Ascending aorta (tissue), 2 donors: ENCODE data around the gene NFATC4. TPM values are rescaled to one million over a fixed set of nuclear protein-coding genes. Genes with fewer than 3 reads are reported as not detected.
A peak's percentile ranks its signal among the peaks of the same experiment; 100 is the strongest.

Source experiments
- DNase-seq, 2 donors: peaks; one replicate each; pipeline ENCODE4 v3.0.0-alpha.2; 2019; ENCODE audit warnings: low spot score in 2 of 2
- H3K27ac ChIP-seq, 2 donors: fragments of 200-600 bp; sonication (generic); one replicate each; pipeline ENCODE4 v1.5.1; 2016 to 2017; ENCODE audit warnings: mild to moderate bottlenecking in 1 of 2
- H3K27me3 ChIP-seq: fragments of 200-600 bp; sonication (generic); one replicate; pipeline ENCODE4 v1.5.1; 2017
- H3K36me3 ChIP-seq, 2 donors: fragments of 200-600 bp; sonication (generic); one replicate each; pipeline ENCODE4 v1.5.1; 2016
- H3K4me1 ChIP-seq, 2 donors: fragments of 200-600 bp; sonication (generic); one replicate each; pipeline ENCODE4 v1.5.1; 2016 to 2017; ENCODE audit warnings: mild to moderate bottlenecking in 1 of 2
- H3K4me3 ChIP-seq, 2 donors: fragments of 200-600 bp; sonication (generic); one replicate each; pipeline ENCODE4 v1.5.1; 2016 to 2017; ENCODE audit warnings: mild to moderate bottlenecking in 1 of 2
- H3K9me3 ChIP-seq, 2 donors: fragments of 200-600 bp; sonication (generic); one replicate each; pipeline ENCODE4 v1.5.1; 2016
- intact Hi-C: fragments of 100-400 bp; cut with DNase I; formaldehyde crosslinking; loops from one replicate; pipeline ENCODE4 v1.15.1; 2023
- total RNA-seq: library from RNA; depleted of rRNA; stranded (reverse); fragments of >200 nt; gene quantifications from one replicate; pipeline ENCODE4 v1.1.0, GENCODE V29; 2016
- TF ChIP-seq, protein P1 (sequence below), 3 experiments: fragments of 200-600 bp in 2 of 3; fragments of 450-650 bp in 1 of 3; sonication (generic) in 2 of 3; IDR thresholded peaks; one replicate each; pipeline ENCODE4 v1.5.1; 2016 to 2019; ENCODE audit warnings: antibody characterized with exemption in 3 of 3, mild to moderate bottlenecking in 1 of 3, moderate library complexity in 1 of 3

Gene NFATC4
- total RNA-seq, 1 donor from 2014 or later = 58.9 TPM

DNA sequence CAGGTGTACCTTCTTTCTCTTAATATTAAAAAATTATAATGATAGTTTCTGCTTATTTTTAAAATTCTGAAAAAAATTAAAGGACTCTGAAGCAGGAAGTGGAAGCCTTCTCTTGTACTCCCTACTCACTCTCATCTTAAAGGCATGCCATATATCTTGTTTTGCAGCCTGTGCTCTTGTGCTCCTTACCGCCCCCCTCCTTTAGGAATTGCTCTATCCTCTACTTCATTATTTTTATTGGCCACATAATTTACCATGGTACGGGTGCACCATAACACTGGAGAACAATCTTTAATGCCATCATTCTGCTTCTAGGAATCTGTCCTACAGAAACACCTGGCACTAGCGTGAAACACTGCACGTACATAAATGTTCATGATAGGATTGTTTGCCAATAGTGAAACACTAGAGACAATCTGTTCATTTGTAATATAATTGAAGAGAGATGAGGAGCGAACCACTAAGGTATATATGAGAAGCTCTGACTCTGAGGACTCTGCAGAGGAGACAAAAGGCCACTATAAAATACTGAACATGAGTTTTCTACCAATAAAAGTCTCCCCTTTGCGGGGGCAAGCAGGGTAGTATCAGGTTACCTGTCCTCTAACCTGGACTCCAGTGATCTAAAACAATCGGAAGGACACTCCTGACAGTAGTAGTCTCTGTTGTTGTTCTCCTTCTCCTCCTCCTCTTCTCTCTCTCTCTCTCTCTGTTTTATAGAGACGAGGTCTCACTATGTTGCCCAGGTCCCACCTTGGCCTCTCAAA, 24.5 kb downstream of the NFATC4 start:
- no peaks in the 10 kb centered on the region for H3K4me1 ChIP-seq
- intact Hi-C loops = no loop called here
- H3K36me3 ChIP-seq = no peaks in the 10 kb centered on the region
- TF ChIP-seq, protein P1, sequence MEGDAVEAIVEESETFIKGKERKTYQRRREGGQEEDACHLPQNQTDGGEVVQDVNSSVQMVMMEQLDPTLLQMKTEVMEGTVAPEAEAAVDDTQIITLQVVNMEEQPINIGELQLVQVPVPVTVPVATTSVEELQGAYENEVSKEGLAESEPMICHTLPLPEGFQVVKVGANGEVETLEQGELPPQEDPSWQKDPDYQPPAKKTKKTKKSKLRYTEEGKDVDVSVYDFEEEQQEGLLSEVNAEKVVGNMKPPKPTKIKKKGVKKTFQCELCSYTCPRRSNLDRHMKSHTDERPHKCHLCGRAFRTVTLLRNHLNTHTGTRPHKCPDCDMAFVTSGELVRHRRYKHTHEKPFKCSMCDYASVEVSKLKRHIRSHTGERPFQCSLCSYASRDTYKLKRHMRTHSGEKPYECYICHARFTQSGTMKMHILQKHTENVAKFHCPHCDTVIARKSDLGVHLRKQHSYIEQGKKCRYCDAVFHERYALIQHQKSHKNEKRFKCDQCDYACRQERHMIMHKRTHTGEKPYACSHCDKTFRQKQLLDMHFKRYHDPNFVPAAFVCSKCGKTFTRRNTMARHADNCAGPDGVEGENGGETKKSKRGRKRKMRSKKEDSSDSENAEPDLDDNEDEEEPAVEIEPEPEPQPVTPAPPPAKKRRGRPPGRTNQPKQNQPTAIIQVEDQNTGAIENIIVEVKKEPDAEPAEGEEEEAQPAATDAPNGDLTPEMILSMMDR (IDR thresholded peaks at IDR 0.05) = no peak
- H3K27me3 ChIP-seq = no peaks in the 10 kb centered on the region
- H3K4me3 ChIP-seq = no peak overlapping the region
- no peaks in the 10 kb centered on the region for H3K9me3 ChIP-seq
- H3K27ac ChIP-seq = no peak overlapping the region
- DNase-seq = no peak

DNA sequence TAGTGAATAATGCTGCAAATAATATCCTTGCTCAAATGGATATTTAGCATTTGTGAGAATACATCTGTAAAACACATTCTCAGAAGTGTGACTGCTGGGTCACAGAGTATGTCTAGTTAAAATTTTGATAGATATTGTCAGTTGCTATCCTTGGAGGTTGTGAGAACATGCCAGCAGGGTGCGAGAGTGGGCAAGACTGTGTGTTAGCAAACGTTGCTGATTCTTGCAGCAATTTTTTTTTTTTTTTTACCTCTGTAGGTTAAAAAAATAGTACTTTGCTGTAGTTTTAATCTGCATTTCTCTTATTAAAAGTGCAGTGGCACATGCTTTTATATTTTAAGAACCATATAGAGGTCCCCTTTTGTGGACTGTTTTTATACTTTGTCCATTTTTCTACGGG, 26.3 kb downstream of the NFATC4 start:
- no peak overlapping the region for H3K27ac ChIP-seq

DNA sequence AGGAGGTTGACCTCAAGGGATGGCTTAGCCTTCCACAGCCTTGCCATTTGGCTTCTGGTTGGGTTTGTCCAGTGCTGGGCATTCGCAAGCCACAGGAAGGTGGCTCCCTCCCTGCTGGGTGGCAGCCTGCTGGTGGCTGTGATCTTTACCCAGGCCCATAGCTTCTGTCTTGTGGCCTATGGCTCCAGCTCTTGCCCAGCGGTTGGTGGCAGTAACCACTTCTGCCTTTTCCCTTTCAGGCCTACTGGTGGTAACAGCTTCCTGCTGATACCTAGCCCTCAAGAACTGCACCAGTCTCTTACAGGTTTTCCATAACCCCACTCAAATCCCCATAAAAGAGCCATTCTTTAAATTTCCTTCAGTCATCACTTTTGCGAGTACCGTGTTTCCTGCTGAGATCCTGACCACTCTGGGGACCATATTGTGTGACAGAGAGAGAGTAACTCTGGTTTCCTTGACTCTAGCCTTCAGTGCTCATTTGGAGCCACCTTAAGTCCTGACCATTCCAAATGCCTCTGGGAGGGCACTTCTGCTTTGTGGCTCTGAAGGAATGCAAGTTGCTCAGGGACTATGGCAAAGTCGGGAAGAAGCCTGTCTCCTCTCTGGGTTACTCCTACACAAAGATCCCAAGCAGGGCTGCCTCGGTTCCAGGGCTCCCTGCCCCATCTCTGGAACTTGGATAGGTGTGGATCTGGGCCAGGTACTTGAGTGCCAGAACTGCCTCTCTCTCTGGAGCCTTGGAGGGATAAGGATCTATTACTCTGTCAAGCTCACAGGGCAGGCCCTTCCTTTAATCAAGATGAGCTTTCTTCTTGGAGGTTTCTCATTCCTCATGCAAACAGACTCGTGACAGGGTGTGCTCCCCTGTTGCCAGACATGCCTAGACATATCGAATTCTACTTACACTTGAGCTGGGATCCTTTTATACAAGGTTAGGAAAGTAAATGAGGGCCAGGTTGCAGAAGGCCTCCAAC, 27.9 kb downstream of the NFATC4 start:
- H3K9me3 ChIP-seq = no peaks in the 10 kb centered on the region
- H3K4me3 ChIP-seq = no peak overlapping the region
- no peaks in the 10 kb centered on the region for H3K36me3 ChIP-seq
- intact Hi-C loops = no loop called here
- H3K4me1 ChIP-seq = peaks cover 2 to 8% of the 10 kb centered on the region in 2 donors
- H3K27me3 ChIP-seq = no peaks in the 10 kb centered on the region
- TF ChIP-seq, protein P1 (IDR thresholded peaks at IDR 0.05) = no peak
- no peak overlapping the region for H3K27ac ChIP-seq
- no peak for DNase-seq

More for the DNA sequence above, 26.3 kb downstream of the NFATC4 start:
- no peak for DNase-seq
- Histone ChIP-seq H3K27me3 (no peaks in the 10 kb centered on the region), H3K9me3 (no peaks in the 10 kb centered on the region), H3K4me3 (no peak overlapping the region), H3K36me3 (no peaks in the 10 kb centered on the region), H3K4me1 (peaks cover 0 to 3% of the 10 kb centered on the region in 2 donors)
- intact Hi-C loops = no loop called here
- TF ChIP-seq, protein P1 (IDR thresholded peaks at IDR 0.05) = no peak

DNA sequence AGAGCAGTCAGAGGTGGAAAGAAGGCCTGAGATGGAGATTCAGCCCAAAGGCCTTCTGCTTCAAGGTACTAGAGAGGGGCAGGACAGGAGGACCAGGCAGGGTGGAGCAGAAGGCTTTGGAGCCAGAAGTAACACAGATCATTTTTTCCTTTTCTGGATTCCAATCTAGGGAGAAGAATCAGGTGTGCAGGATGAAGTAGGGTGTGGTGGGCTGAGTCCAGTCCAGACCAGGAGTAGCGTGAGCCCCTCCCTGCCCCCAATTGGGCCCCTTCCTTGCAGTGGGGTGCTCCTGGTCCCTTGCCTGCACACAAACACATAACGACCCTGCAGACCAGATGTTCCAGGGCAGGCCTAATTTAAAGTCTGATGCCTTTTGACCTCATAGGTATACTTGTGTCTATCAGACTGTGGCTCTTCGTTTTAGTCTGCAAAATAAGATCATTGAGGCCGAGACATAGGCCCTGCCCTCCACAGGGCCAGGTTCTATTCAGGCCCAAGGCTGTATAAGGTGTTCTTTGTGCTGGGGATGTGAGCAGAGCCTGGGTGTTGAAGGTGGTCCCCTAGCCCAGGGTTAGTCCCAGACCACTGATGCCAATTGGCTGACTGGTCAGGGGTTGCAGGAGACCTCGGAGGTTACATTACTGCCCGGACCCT, 29.8 kb downstream of the NFATC4 start:
- TF ChIP-seq, protein P1 (IDR thresholded peaks at IDR 0.05) = no peak
- Histone ChIP-seq H3K27ac (peak overlapping the region; percentile 47 to 59), H3K27me3 (no peaks in the 10 kb centered on the region), H3K4me1 (peaks cover 2 to 8% of the 10 kb centered on the region in 2 donors), H3K36me3 (no peaks in the 10 kb centered on the region), H3K4me3 (peak overlapping the region in 1 of 2 donors; percentile 76), H3K9me3 (no peaks in the 10 kb centered on the region)
- DNase-seq = no peak
- intact Hi-C loops = loop anchor here (2.0 kb wide), 2 partner anchors 31 kb away; partner anchors contain the start of genes CBLN3 and KHNYN

DNA sequence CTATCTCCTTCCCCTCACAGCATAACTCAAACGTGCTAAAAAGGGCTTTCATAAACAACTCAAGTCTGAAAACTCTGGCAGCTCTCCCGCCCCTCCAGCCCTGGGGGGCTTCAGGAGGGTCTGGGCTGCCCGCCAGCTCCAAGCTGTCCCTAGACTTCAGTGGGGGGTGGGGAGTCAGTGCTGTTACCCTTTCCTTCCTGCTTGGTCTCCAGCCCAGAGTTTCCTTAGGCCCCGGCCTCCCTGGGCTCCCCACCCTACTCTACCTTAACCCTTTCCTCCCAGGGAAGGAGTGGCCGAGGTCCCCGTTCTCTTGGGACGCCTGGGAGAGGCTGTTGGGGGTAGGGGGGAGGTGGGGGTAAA, 30.3 kb downstream of the NFATC4 start:
- Histone ChIP-seq H3K4me1 (peaks cover 2 to 8% of the 10 kb centered on the region in 2 donors), H3K9me3 (no peaks in the 10 kb centered on the region), H3K4me3 (peak overlapping the region; percentile 73 to 76), H3K36me3 (no peaks in the 10 kb centered on the region), H3K27me3 (no peaks in the 10 kb centered on the region), H3K27ac (peak overlapping the region; percentile 47 to 59)
- TF ChIP-seq, protein P1 (IDR thresholded peaks at IDR 0.05) = no peak
- intact Hi-C loops = loop anchor here (2.0 kb wide), 2 partner anchors 31 kb away; partner anchors contain the start of genes CBLN3 and KHNYN
- no peak for DNase-seq
